WTC11 (cell line): ENCODE data around the gene CTDP1. TPM values are rescaled to one million over a fixed set of nuclear protein-coding genes. Genes with fewer than 3 reads are reported as not detected.

ENCODE experiments used
- ATAC-seq: fragments of 200-7000 bp; cut with Tn5 transposase; 2 replicates; pipeline ENCODE4 v1.10.0; 2021; ENCODE audit warnings: mild to moderate bottlenecking, moderate library complexity
- CTCF ChIA-PET: fragments of 300-600 bp; sonication (Branson Sonifier 250); formaldehyde crosslinking; loops from one replicate; lab custom pipeline; 2021; ENCODE audit warnings: antibody characterized with exemption; lab: Charles Lee
- POLR2A ChIA-PET: fragments of 350-600 bp; sonication (Branson Sonifier 250); formaldehyde crosslinking; loops from one replicate; lab custom pipeline; 2021; ENCODE audit warnings: antibody characterized with exemption; lab: Charles Lee
- DNase-seq: peaks from one replicate; pipeline ENCODE4 v3.0.0; 2021; ENCODE audit warnings: low spot score
- H3K27ac Mint-ChIP-seq: 2 replicates; pipeline ENCODE4 v1.8.0; 2021; ENCODE audit warnings: mixed read lengths
- H3K27me3 Mint-ChIP-seq: 2 replicates; pipeline ENCODE4 v1.8.0; 2021; ENCODE audit warnings: low read depth, mild to moderate bottlenecking, moderate library complexity, mixed read lengths
- H3K36me3 Mint-ChIP-seq: 2 replicates; pipeline ENCODE4 v1.8.0; 2021; ENCODE audit warnings: mixed read lengths
- H3K4me1 Mint-ChIP-seq: 2 replicates; pipeline ENCODE4 v1.8.0; 2022; ENCODE audit warnings: mixed read lengths
- H3K4me3 Mint-ChIP-seq: 2 replicates; pipeline ENCODE4 v1.8.0; 2021; ENCODE audit warnings: mild to moderate bottlenecking, moderate library complexity, mixed read lengths
- H3K9me3 Mint-ChIP-seq: 2 replicates; pipeline ENCODE4 v1.8.0; 2021; ENCODE audit warnings: mixed read lengths
- AFF4 ChIP-seq: sonication (generic); formaldehyde crosslinking; IDR thresholded peaks from 2 replicates; pipeline ENCODE4 v1.8.1; 2023; ENCODE audit warnings: mild to moderate bottlenecking, missing genetic modification reagents, borderline replicate concordance
- AR ChIP-seq: fragments of 250-450 bp; sonication (Bioruptor Pico); IDR thresholded peaks from 2 replicates; pipeline ENCODE4 v1.9.0; 2021; ENCODE audit warnings: mild to moderate bottlenecking
- ATF3 ChIP-seq: sonication (generic); formaldehyde crosslinking; conservative IDR thresholded peaks from 2 replicates; pipeline ENCODE4 v1.8.1; 2022; ENCODE audit warnings: mild to moderate bottlenecking, missing genetic modification reagents
- ATF6 ChIP-seq: sonication (generic); formaldehyde crosslinking; IDR thresholded peaks from 2 replicates; pipeline ENCODE4 v1.8.1; 2023; ENCODE audit warnings: mild to moderate bottlenecking, missing genetic modification reagents
- E2F1 ChIP-seq: sonication (generic); formaldehyde crosslinking; IDR thresholded peaks from 2 replicates; pipeline ENCODE4 v1.8.0; 2022; ENCODE audit warnings: mild to moderate bottlenecking, missing genetic modification reagents
- ESRRA ChIP-seq: sonication (generic); formaldehyde crosslinking; IDR thresholded peaks from 2 replicates; pipeline ENCODE4 v1.8.1; 2022; ENCODE audit warnings: mild to moderate bottlenecking, missing genetic modification reagents, borderline replicate concordance
- FOXK1 ChIP-seq: sonication (generic); formaldehyde crosslinking; IDR thresholded peaks from 2 replicates; pipeline ENCODE4 v1.8.0; 2022; ENCODE audit warnings: mild to moderate bottlenecking, moderate library complexity, missing genetic modification reagents
- FOXP1 ChIP-seq: sonication (generic); formaldehyde crosslinking; IDR thresholded peaks from 2 replicates; pipeline ENCODE4 v1.8.0; 2022; ENCODE audit warnings: missing genetic modification reagents, mild to moderate bottlenecking, moderate library complexity, borderline replicate concordance
- GRHL2 ChIP-seq: fragments of 250-450 bp; sonication (Bioruptor Pico); IDR thresholded peaks from 2 replicates; pipeline ENCODE4 v1.8.0; 2022; ENCODE audit warnings: mild to moderate bottlenecking, moderate library complexity; ENCODE audit not compliant: insufficient replicate concordance, severe bottlenecking
- MYBL2 ChIP-seq: sonication (generic); formaldehyde crosslinking; IDR thresholded peaks from 2 replicates; pipeline ENCODE4 v1.8.1; 2023; ENCODE audit warnings: mild to moderate bottlenecking, moderate library complexity, missing genetic modification reagents
- NFATC4 ChIP-seq: fragments of 250-450 bp; sonication (Bioruptor Pico); IDR thresholded peaks from 2 replicates; pipeline ENCODE4 v1.9.0; 2021; ENCODE audit warnings: mild to moderate bottlenecking
- NR1H2 ChIP-seq: sonication (generic); formaldehyde crosslinking; IDR thresholded peaks from 2 replicates; pipeline ENCODE4 v1.9.0; 2021; ENCODE audit warnings: mild to moderate bottlenecking, moderate library complexity, missing genetic modification reagents
- TCF7 ChIP-seq: sonication (generic); formaldehyde crosslinking; IDR thresholded peaks from 2 replicates; pipeline ENCODE4 v1.8.0; 2022; ENCODE audit warnings: mild to moderate bottlenecking, low read depth, missing genetic modification reagents, moderate library complexity
- TEAD4 ChIP-seq: sonication (generic); formaldehyde crosslinking; IDR thresholded peaks from 2 replicates; pipeline ENCODE4 v1.8.0; 2022; ENCODE audit warnings: mild to moderate bottlenecking, missing genetic modification reagents
- USF2 ChIP-seq: sonication (generic); formaldehyde crosslinking; IDR thresholded peaks from 2 replicates; pipeline ENCODE4 v1.8.1; 2023; ENCODE audit warnings: mild to moderate bottlenecking, missing genetic modification reagents, moderate library complexity
- ZNF232 ChIP-seq: sonication (generic); formaldehyde crosslinking; IDR thresholded peaks from 2 replicates; pipeline ENCODE4 v1.8.0; 2022; ENCODE audit warnings: mild to moderate bottlenecking, missing genetic modification reagents
- ZNF263 ChIP-seq: sonication (generic); formaldehyde crosslinking; IDR thresholded peaks from 2 replicates; pipeline ENCODE4 v1.8.1; 2022; ENCODE audit warnings: low read depth, mild to moderate bottlenecking, moderate library complexity, missing genetic modification reagents
- ZNF317 ChIP-seq: sonication (generic); formaldehyde crosslinking; IDR thresholded peaks from 2 replicates; pipeline ENCODE4 v1.8.1; 2023; ENCODE audit warnings: low read depth, mild to moderate bottlenecking, moderate library complexity, missing genetic modification reagents, borderline replicate concordance
- ZSCAN18 ChIP-seq: fragments of 250-450 bp; sonication (Bioruptor Pico); IDR thresholded peaks from 2 replicates; pipeline ENCODE4 v2.1.2; 2022; ENCODE audit warnings: mild to moderate bottlenecking, moderate library complexity
- total RNA-seq: library from RNA; stranded (reverse); gene quantifications from 3 replicates; pipeline ENCODE4 v1.2.3, GENCODE V29; 2021

The CTDP1 gene
- total RNA-seq, 1 experiment from 2014 or later, result 39.7 TPM

GRCh38 chr18:79704631-79705030 lies 25.0 kb downstream of the CTDP1 start (continued):
- TF ChIP-seq USF2 (CRISPR knock-in tag) (no peak), FOXK1 (CRISPR knock-in tag) (no peak), AFF4 (CRISPR knock-in tag) (no peak), MYBL2 (CRISPR knock-in tag) (no peak), FOXP1 (no peak)

GRCh38 chr18:79705272-79705671 lies 25.7 kb downstream of the CTDP1 start:
- Mint-ChIP-seq H3K27me3 (no peaks in the 10 kb centered on the region), H3K36me3 (peaks cover 50% of the 10 kb centered on the region), H3K4me1 (no peaks in the 10 kb centered on the region), H3K4me3 (no peak overlapping the region), H3K9me3 (no peaks in the 10 kb centered on the region), H3K27ac (no peak overlapping the region)
- DNase-seq (no peak), ATAC-seq (no peak)
- POLR2A ChIA-PET, result no interaction called here
- CTCF ChIA-PET, result no interaction called here
- TF ChIP-seq ATF3 (CRISPR knock-in tag) (no peak), ATF6 (CRISPR knock-in tag) (no peak), ZNF263 (CRISPR knock-in tag) (no peak), E2F1 (CRISPR knock-in tag) (no peak), NR1H2 (CRISPR knock-in tag) (no peak), TCF7 (no peak), ZNF232 (CRISPR knock-in tag) (no peak), NFATC4 (CRISPR knock-in tag) (no peak), ESRRA (no peak), AR (no peak), ZNF317 (CRISPR knock-in tag) (no peak), ZSCAN18 (CRISPR knock-in tag) (no peak), GRHL2 (no peak), TEAD4 (CRISPR knock-in tag) (no peak)
